ENCODE measurements around the gene GRB10.

- TF ChIP-seq CTCF (IDR thresholded peaks at IDR 0.05) (no peak), POLR2AphosphoS5 (IDR thresholded peaks at IDR 0.05) (no peak), POLR2A (IDR thresholded peaks at IDR 0.05) (no peak)
Measured at GRCh38 chr7:50795253-50795652, 12.6 kb upstream of the GRB10 start.
